ENCODE measurements around the gene EPHA8.

EPHA8 gene

DNA sequence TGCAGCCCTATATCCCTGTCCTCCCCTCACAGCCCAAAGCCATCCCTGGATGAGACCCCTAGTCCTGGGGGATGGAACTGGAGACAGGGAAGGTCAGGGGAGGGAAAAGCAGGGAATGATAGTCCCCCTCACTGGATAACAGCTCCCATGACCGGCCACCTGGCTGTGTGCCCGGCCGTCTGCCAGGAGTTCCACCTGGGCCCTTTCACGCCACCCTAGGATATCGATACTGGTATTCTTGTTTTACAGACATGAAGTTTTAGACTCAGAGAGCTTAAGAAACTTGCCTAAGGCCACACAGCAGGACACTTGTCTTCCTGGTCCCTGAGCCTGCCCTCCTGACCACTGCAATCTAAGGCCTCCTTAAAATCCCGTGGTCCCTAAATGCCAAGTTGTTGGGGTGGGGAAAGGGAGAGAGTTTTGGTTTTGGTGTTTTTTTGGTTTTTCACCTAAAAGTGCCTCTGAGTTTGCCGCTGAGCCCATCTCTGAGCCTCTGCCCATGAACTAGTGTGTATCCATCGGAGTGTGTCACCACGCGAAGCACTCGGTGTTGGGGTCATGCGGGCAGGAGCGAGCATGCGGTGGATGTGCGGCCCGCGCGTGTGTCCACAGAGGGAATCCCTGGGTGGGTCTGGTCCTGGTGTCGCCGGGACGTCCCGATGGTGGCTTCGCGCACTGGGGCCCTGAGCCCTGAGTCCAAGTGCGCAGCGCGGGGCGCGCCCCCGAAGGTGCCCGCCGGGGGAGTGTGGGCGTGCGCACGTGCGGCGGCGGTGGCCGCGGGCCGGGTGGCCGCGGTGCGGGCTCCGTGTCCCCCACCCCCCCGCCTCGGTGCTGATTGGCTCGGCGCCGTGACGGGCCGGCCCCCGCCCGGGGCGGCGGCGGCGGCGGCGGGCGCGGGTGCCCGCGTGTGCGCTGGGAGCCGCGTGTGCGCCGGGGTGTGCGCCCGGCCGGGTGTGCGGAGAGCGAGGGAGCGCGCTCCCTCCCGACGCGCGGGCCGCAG, at the start of gene EPHA8:
Gene EPHA8 (plus strand): TSS at position 906 of the 1,000 bp plus-strand sequence. CDS start 147 bp downstream, outside the sequence.
- DNase-seq (ENCODE audit: low read depth) = no peak
- H3K4me3 ChIP-seq (ENCODE audit: low read depth, low read length) = no peak within 1 kb of the TSS
- TF ChIP-seq CTCF (IDR thresholded peaks at IDR 0.05; ENCODE audit: insufficient read depth, low read depth, low read length, missing control alignments) = no peak

- TF ChIP-seq CTCF (IDR thresholded peaks at IDR 0.05; ENCODE audit: insufficient read depth, low read depth, low read length, missing control alignments) = no peak
- DNase-seq (ENCODE audit: low read depth) = no peak
These were observed 46.2 kb upstream of the EPHA8 start for GRCh38 chr1:22516906-22517571.

GRCh38 chr1:22517956-22518355, 45.3 kb upstream of the EPHA8 start:
- TF ChIP-seq CTCF (IDR thresholded peaks at IDR 0.05; ENCODE audit: insufficient read depth, low read depth, low read length, missing control alignments) = no peak
- no peak overlapping the region for H3K4me3 ChIP-seq (ENCODE audit: low read depth, low read length)
- DNase-seq (ENCODE audit: low read depth) = no peak

More at GRCh38 chr1:22516906-22517571, 46.2 kb upstream of the EPHA8 start:
- H3K4me3 ChIP-seq (ENCODE audit: low read depth, low read length) = no peak overlapping the region

- H3K4me3 ChIP-seq (ENCODE audit: low read depth, low read length) = no peak overlapping the region
- no peak for TF ChIP-seq CTCF (IDR thresholded peaks at IDR 0.05; ENCODE audit: insufficient read depth, low read depth, low read length, missing control alignments)
- no peak for DNase-seq (ENCODE audit: low read depth)
These were observed 44.9 kb upstream of the EPHA8 start for GRCh38 chr1:22518379-22518778.

DNA sequence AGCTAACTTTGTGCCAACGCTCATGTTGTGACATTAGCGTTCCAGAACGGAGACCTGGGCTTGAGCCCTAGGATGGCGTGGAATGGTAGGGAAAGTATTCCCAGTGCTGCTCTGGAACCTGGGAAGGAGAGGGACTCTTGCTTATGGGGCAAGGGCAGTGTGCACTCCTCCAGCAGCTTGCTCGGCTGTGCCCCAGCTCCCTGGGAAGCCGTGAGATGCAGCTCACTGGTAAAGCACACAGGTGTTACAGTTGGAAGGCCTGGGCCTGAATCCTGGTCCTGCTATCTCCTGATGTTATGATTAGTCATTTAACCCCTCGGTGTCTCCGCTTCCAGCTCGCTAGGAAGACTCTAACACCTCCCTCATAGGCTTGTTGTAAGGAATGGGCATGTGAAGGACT, 42.4 kb upstream of the EPHA8 start:
- no peak overlapping the region for H3K4me3 ChIP-seq (ENCODE audit: low read depth, low read length)

DNA sequence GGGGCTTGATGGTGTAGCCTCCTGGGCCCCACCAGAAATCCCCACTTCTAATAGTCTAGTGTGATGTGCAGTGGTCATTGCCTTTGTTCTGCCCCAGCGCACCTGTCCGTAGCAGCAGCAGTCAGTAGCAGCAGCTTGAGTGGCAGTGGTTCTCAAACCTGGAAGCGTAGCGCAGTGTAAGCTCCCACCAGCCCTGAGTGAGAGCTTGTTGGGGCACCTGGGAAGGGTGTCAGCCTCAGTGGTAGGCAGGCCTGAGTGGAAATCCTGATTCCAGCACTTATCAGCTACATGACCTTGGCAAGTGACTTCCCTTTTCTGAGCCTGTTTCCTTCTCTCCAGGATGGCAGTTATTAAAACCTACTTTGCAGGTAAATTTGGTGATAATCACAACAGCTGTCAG, 41.6 kb upstream of the EPHA8 start:
- DNase-seq (ENCODE audit: low read depth) = no peak
- TF ChIP-seq CTCF (IDR thresholded peaks at IDR 0.05; ENCODE audit: insufficient read depth, low read depth, low read length, missing control alignments) = no peak
- no peak overlapping the region for H3K4me3 ChIP-seq (ENCODE audit: low read depth, low read length)

More for the DNA sequence above, 42.4 kb upstream of the EPHA8 start:
- DNase-seq (ENCODE audit: low read depth) = no peak
- no peak for TF ChIP-seq CTCF (IDR thresholded peaks at IDR 0.05; ENCODE audit: insufficient read depth, low read depth, low read length, missing control alignments)
